IPS-NIHi11 (cell line): Measurements from ENCODE around the gene CDH20.
"Not testable (repeated sequence)": the region's sequence is repeated elsewhere in the genome, so short reads cannot be mapped to it uniquely, and the experiment has no call there.

ENCODE experiments used
- DNase-seq: peaks from one replicate; pipeline ENCODE4 v3.0.0; 2012; ENCODE audit warnings: mixed read lengths, low spot score

Gene CDH20

GRCh38 chr18:61348230-61348629 lies 15.0 kb downstream of the CDH20 start:
- no peak for DNase-seq

- no peak for DNase-seq
These were observed 17.3 kb downstream of the CDH20 start for GRCh38 chr18:61350578-61350977.

DNA sequence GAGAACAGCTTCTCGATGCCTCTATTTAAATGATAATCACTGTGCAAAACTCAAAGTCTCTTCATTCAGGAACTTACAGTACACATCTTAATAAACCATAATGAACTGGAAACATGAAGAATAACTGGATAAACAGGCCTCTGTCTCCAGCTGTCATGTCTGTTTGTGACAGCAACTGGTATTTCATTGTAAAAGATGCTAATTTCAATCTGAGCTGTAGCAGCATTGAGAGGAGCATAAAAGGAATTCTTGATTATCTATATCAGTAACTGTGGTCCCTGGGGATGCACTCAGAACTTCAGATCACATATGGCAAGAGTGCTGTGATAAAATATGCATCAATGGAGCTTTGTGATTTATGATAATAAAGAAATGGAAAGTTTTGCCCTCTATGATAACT lies 18.8 kb downstream of the CDH20 start:
- no peak for DNase-seq

DNA sequence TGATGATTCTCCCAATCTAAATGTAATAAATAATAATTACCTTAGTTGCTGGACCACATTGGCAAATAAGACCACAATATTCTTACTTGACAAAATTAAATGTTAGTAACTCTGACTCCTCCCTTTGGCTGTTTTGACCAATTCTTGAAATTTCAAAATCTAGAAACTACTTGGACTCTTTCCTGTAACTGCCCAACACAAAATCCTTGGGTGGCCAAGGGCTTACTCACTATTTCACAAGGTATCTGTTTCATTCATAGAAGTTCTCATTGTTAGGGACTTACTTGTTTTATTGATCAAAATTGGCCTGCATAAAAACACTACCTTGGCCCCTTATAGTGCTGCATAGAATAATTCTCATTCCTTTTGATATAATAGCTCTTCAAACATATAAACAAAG lies 19.4 kb downstream of the CDH20 start:
- no peak for DNase-seq

- no peak for DNase-seq
These were observed 27.5 kb downstream of the CDH20 start for GRCh38 chr18:61360404-61361383.

GRCh38 chr18:61362511-61362910 lies 29.3 kb downstream of the CDH20 start:
- no peak for DNase-seq

GRCh38 chr18:61364953-61365352 lies 31.7 kb downstream of the CDH20 start:
- DNase-seq = no peak

DNA sequence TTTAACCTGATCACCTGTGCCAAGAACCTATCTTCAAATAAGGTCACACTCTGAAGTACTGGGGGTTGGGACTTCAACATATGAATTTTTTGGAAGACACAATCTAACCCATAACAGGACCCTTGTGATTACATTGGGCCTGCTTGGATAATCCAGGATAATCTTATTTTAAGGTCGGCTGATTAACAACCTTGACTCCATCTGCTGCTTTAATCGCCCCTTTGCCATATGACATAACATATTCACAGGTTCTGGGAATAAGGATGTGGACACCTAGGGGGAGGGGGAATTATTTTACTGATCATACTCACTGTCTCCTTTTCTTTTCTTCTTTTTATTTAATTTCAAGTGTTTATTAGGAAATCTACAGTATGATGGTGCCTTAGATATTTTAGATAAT lies 34.8 kb downstream of the CDH20 start:
- no peak for DNase-seq

GRCh38 chr18:61369671-61370070 lies 36.4 kb downstream of the CDH20 start:
- DNase-seq = not testable (repeated sequence)

DNA sequence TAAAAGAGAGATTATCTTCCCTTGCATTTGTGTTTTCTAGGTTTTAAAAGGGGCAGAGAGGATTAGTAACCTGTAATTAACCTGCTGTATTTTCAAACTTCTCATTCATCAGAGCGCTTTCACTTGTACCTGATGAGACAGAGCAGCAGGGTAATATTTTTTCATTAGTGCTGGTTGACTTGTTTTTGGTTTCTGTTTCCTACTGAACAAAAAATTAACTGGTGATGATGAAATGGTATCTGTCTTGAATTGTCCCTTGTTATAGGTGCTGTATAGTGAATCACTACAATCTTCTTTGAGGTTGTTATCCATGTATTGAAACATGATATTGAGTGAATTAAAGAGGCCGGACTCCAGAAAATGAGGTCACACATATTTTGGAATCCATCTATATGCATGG lies 37.9 kb downstream of the CDH20 start:
- DNase-seq = no peak

- DNase-seq = no peak
These were observed 46.6 kb downstream of the CDH20 start for GRCh38 chr18:61379827-61380226.

DNA sequence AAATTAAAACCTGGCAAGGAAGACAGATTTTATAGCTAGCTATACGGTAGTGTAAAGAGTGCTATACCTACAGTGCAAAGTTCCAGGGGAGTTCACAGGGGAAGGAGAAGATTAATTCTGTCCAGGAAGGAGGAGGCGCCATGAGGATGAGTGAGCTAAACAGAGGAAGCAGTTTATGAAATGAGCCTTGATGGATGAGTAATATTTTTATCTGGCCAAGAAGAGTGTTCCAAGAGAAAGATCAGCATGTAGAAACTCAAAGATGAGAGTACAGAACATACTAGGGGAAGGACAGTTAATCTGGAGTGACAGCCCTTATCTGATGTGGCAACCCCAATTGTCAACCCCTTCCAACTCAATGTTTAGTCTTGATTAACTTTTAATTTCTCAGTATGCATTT lies 54.8 kb downstream of the CDH20 start:
- no peak for DNase-seq

DNA sequence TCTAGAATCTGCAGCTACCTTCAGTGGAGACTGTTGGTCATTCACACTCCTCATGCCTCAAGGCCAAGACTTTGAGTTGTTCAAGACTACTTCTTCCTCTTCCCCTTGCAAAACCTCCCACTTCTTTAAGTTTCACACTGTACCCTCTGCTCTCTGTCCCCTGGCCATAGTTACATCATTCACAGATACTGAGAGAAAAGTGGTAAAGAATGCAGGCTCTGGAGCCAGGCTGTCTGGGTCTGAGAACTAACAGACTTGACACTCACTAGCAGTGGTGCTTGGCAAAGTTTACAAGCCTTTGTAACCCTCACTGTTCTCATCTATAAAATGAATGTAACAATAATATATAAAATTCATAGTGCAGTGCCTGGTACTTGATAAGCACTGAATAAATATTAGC lies 61.8 kb downstream of the CDH20 start:
- no peak for DNase-seq

- DNase-seq = no peak
These were observed 64.0 kb downstream of the CDH20 start for GRCh38 chr18:61397222-61397621.

- DNase-seq = no peak
These were observed 65.9 kb downstream of the CDH20 start for GRCh38 chr18:61398961-61399705.

- DNase-seq = no peak
These were observed 66.9 kb downstream of the CDH20 start for GRCh38 chr18:61400016-61400635.

GRCh38 chr18:61400716-61401115 lies 67.5 kb downstream of the CDH20 start:
- no peak for DNase-seq

- no peak for DNase-seq
These were observed 69.5 kb downstream of the CDH20 start for GRCh38 chr18:61402726-61403125.

DNA sequence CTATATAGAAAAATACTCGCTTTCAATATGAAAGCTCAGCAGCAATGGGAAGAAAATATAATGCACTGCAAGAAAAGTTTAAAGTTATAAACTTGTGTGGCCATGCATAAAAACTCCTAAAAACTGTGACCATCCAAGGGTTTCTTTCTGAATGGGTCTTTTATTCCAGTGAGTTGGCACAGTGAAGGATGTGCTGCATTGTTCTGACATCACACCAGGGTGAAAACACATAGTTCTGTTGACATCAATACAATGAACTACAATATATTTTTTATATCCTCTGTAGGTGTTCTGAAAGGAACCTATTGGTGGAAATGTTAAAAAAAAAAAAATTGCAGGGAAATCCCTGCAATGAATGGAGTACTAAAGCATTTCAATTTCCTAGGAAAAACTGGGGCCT lies 80.2 kb downstream of the CDH20 start:
- DNase-seq = no peak

DNA sequence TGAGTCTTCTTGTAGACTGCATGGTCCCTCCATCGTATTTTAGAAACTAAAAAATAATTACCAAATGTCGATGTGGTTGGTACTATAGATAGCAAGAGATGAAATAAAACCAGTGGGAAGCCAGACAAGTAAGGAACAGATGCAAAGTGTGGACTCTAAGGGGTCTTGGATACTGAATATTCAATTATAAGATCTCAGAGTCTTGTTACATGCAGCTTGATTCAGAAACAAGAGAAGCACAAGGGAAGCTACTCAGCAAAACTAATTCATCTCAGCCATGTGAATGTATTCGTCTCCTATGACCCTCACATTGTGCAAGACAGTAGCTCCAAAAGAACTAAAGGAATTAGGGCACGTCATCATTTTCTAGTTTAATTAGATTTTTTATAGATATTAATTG lies 80.9 kb downstream of the CDH20 start:
- no peak for DNase-seq

DNA sequence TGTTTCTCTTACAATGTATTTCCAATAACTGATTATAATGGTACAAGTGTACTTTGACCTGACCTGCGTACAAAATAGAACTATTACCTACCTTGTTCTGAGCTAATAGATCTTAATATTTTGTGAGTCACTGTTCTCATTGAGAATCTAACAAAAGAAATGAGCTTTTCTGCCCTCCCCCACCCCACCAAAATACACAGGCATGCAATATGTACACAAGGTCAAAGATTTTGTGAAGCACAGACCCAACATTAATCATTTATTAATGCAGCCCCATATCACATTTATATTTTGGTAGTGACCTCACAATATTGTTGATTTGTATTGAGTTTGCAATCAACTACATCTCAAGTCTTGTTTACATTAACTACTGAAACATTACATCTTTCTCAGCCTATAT lies 86.5 kb downstream of the CDH20 start:
- DNase-seq = no peak

- DNase-seq = no peak
These were observed 87.1 kb downstream of the CDH20 start for GRCh38 chr18:61420218-61420885.
